HG02678 (cell line): ENCODE data around the gene PLLP.
"Not testable (repeated sequence)": the region's sequence is repeated elsewhere in the genome, so short reads cannot be mapped to it uniquely, and the experiment has no call there.

Experiments
- ATAC-seq: cut with Tn5 transposase; IDR thresholded peaks from one replicate; pipeline ENCODE4 v1.9.1; 2021; ENCODE audit warnings: mild to moderate bottlenecking, moderate library complexity; ENCODE audit not compliant: unreplicated experiment

Gene PLLP

GRCh38 chr16:57303021-57303909 lies 18.8 kb upstream of the PLLP start:
- ATAC-seq = no peak

DNA sequence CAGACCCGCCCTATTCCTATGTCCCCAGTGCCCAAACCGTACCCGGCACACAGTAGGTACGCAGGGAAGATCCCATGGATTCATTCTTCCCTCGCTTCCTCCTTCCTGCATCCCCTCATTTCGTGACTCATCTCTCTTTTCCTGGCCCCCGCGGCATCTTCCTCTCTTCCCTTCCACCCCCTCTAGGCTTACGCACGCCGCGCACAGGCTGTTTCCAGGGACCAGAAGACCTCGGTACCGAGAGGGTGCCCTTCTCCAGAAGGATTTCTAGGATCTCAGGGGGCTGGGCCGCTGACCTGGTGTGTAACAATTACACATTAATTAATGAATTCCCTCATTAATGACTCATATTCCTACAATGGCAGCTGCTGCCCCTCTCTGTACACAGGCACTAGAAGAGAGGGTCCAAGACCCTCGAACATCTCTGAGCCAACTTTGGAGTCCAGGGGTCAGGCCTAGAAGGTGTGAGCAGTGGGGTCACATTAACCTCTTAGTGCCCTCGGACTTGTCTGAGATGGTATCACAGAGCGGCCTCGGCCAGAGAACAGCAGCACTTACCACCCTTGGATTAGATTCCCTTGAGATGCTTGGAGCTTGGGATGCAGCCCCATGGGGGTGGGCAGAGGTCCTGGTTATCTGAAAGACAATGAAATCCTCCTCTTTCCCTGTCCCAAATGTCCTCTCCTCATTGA lies 16.8 kb upstream of the PLLP start:
- no peak for ATAC-seq

DNA sequence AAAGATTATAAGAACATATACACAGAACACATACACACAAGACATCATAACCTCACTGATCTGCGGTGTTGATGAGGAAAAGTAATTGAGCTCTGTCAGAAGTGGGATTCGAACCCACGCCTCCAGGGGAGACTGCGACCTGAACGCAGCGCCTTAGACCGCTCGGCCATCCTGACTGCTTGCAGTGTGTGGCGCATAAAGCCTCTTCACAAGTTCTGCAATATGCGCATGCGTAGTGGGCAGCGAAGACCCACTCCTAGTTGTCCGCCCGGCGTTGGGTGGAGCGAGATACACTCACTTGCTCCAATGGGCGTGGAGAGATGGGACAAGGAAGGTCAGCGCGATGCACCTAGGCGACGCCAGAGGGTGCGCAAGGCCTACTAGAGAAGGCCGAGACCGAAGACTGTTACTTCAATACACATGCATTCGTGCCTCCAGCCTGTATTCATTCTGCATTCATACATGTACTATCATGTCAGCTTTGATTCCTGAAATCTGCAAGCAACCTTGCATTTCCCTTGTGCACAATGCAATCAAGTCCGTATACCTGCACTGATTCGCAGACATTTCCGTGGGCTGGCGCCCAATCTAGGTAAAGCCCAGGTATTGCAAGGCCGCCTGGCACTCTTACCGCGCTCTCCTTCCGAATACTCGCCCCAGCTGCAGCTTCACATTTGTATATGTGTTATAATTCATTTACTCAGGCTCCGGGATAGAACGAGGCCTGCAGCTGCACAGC lies 16.1 kb upstream of the PLLP start:
- ATAC-seq = peak; percentile 86

DNA sequence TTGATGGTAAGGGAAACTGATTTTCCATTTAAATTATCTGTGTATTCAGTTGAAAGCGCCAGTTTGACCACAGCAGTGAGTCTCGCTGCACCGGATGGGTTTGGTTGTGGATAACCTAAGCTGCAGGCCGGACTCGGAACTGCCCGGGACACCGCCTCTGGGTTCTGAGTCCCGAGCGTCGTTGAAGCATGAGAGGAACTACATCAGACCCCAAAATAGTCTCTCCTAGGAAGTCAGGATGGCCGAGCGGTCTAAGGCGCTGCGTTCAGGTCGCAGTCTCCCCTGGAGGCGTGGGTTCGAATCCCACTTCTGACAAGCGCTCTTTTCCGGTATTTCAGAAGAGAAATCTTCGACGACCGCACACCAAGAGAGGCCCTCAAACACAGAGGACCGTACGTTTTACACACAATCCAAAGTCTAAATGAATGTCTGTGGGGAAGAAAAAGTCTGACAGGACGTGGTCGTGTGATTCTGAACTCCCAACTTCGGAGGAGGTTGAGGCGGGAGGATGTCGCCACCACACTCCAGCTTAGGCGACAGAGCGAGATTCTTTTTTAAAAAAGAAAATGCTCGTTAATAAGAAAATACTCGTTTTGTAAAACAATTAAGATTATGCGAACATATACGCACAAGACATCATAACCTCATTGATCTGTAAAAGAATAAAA lies 15.4 kb upstream of the PLLP start:
- peak; percentile 46 for ATAC-seq

DNA sequence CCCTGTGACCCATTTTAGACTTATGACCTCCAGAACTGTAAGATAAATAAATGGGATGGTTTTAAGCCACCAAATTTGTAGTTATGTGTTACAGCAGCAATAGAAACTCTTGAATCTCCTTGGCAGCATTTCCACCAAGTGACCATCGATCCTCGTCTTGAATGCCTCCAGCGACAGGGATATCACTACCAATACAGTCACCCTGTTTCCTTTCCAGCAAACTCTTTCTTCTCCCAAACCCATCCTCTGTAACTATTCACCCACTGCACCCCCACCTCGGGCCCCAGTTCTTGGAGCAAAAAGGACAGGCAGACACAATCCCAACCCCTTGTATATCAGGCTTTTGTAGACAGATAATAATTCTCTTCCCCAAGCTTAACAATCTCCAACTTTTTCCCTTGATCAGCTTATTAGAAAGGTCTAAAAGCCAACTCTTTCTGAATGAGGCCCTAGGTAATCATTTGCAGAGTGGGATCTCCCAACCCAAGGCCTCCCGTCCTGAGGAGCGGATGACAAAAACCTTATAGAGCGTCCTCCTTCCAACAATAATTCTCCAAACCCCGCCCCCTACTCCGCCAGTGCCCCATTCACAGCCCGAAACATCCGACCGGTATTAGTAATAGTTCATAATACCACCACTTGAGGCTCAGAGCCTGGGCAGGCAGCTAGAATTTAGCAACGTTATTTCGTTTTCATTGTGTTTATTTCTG lies 14.7 kb upstream of the PLLP start:
- ATAC-seq = peak; percentile 12

- ATAC-seq = no peak
Observed at GRCh38 chr16:57297856-57298255, 13.4 kb upstream of the PLLP start.

GRCh38 chr16:57289391-57290257 lies 5.2 kb upstream of the PLLP start:
- ATAC-seq = no peak

DNA sequence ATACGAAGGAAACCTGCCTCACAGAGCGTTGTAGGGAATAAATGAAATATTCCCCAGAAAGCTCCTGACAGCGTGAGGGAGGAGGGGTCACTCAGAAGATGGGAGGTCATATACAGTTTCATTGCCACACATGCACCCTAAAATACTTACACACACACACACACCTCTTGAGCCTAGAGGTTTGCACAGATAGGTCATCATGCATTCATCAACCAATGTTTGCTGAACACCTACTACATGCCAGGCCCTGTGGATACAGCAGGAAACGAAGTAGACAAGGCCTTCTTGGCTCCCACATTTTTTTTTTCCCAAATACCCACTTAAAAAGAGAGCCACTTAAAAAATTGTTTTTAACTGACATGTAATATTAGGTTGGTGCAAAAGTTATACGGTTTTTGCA lies 907 bp upstream of the PLLP start:
- ATAC-seq = no peak

GRCh38 chr16:57284952-57285363 lies 486 bp upstream of the PLLP start:
- ATAC-seq = no peak

GRCh38 chr16:57283959-57284208 lies 588 bp downstream of the PLLP start:
- ATAC-seq = no peak

DNA sequence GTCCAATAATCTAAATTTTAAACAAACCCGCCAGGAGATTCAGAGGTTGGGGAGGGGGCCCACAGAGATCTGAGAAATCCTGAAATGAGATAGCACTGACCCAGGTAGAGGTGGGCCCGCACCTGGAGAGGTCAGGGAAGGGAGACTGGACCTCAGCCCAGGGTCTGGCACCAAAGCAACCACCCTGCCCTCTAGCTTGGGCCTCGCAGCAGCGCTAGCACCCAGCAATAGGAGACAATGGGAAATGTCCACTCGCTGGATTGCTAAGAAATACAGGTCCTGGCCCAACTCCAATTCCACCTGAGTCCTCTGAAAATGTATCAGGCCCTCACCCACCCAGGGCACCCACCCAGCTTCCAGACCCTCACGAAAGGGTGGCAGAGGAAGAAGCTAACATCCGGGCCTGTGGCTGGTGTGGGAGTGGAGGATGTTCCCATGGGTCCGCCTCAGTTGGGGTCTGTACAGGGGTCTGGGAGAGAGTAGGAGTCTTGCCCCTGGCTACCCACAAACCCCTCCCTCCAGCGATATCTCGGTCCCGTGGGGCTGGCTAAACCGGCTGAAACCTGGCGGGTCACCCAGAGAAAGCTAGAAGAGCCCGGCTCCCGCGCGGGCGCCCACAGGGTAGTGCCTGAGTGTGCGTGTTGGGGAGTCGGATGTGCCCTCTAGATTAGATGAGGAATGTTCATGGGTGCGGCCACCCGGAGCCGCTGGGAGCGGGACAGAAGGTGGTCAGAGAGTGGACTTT lies 1.1 kb downstream of the PLLP start:
- no peak for ATAC-seq

- ATAC-seq = no peak
Observed at GRCh38 chr16:57282510-57283213, 1.8 kb downstream of the PLLP start.

DNA sequence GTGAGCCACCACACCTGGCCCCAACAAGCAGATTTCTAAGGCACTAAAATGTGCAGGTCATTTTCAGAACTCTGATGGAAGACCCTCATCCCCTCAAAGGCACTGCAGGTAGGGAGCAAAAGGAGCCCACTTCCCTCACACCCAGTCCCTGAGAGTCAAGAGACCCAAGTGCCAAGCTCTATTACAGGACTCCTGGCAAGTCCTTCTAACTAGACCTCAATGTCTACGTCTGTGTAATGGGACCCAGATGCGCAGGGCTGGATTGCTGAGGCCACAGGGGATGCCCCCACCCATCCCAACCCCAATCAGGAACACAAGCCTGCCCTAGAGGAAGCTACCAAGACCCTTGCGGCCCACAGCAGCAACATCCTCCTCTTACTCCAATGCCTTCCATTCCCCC lies 2.7 kb downstream of the PLLP start:
- no peak for ATAC-seq

DNA sequence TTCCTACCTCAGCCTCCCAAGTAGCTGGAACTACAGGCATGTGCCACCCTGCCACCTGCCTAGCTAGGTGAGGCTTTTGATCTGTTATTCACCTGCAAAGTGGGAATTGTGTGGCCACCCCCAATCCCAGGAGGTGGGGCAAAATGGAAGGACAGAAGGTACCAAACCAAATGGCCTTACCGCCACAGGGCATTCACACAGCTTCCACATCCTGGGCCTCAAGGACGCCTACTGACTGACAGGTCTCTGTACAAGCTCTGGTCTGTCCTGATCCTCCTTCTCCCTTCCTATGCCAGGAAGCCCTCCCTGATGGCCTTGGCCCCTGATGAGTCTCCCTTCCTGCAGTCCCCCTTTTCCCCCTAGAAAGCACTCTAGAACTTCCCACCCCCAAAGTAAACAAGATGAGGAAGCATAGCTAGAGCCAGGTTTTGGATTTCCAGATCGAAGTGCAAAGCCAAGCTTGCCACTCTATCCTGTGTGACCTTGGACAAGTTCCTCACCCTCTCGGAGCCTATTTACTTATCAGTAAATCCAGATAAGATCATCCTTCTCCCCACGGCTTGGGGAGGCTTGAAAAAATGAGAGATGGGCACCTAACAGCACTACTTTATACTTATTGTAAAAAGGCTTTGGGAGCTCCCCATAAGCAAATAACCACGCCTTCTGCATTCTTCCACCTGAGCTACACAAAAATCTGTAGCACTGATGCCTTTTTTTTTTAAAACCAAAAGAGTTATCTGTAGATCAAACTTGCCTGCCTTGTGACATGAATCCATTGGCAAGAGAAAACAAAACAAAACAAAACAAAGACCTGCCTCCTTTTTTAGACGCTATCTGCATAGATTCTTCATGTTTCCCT lies 4.5 kb downstream of the PLLP start:
- ATAC-seq = no peak

GRCh38 chr16:57278494-57278893 lies 6.0 kb downstream of the PLLP start:
- no peak for ATAC-seq

- ATAC-seq = no peak
Observed at GRCh38 chr16:57277586-57277985, 6.9 kb downstream of the PLLP start.

DNA sequence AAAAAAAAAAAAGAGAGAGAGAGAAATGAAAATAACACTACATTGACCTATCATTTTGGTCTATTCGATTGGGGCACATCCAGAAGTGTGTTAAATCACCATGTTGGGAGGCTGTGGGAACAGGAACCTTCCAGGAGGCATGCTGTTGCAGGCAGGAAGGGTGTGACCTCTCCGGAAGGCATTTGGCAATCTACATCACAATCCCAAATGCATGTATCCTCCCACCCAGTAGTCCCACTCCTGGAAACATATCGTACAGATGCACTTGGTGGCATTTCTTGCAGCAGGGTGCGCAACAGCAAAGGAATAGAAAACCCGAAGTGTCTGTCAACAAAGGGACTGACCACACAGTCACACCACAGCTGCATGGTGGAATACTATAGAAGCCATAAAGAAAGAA lies 7.9 kb downstream of the PLLP start:
- no peak for ATAC-seq

DNA sequence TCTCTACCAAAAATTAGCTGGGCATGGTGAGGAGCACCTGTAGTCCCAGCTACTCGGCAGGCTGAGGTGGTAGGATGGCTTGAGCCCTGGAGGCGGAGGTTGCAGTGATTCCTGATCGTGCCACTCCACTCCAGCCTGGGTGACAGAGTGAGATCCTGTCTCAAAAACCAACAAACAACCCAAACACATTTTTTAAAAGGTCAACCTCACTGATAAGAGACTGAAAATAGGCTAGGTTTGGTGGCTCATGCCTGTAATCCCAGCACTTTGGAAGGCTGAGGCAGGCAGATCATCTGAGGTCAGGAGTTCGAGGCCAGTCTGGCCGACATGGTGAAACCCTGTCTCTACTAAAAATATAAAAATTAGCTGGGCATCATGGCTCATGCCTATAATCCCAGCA lies 8.5 kb downstream of the PLLP start:
- not testable (repeated sequence) for ATAC-seq
